ENCODE data around the gene ZNF408.

- TF ChIP-seq CTCF (IDR thresholded peaks at IDR 0.05): no peak
- no peak for TF ChIP-seq SIN3A (IDR thresholded peaks at IDR 0.05; ENCODE audit: borderline replicate concordance, insufficient read depth, low read depth, low read length)
These were observed 6.8 kb upstream of the ZNF408 start for GRCh38 chr11:46694072-46694471.

All from Panc1 (cell line).